ENCODE data around the gene COL23A1.

- no peak for TF ChIP-seq POLR2A (IDR thresholded peaks at IDR 0.05; ENCODE audit: low read length)
- TF ChIP-seq, protein P1, sequence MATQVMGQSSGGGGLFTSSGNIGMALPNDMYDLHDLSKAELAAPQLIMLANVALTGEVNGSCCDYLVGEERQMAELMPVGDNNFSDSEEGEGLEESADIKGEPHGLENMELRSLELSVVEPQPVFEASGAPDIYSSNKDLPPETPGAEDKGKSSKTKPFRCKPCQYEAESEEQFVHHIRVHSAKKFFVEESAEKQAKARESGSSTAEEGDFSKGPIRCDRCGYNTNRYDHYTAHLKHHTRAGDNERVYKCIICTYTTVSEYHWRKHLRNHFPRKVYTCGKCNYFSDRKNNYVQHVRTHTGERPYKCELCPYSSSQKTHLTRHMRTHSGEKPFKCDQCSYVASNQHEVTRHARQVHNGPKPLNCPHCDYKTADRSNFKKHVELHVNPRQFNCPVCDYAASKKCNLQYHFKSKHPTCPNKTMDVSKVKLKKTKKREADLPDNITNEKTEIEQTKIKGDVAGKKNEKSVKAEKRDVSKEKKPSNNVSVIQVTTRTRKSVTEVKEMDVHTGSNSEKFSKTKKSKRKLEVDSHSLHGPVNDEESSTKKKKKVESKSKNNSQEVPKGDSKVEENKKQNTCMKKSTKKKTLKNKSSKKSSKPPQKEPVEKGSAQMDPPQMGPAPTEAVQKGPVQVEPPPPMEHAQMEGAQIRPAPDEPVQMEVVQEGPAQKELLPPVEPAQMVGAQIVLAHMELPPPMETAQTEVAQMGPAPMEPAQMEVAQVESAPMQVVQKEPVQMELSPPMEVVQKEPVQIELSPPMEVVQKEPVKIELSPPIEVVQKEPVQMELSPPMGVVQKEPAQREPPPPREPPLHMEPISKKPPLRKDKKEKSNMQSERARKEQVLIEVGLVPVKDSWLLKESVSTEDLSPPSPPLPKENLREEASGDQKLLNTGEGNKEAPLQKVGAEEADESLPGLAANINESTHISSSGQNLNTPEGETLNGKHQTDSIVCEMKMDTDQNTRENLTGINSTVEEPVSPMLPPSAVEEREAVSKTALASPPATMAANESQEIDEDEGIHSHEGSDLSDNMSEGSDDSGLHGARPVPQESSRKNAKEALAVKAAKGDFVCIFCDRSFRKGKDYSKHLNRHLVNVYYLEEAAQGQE (IDR thresholded peaks at IDR 0.05) = no peak
- no peak for TF ChIP-seq HDAC2 (IDR thresholded peaks at IDR 0.05)
- TF ChIP-seq, protein P2, sequence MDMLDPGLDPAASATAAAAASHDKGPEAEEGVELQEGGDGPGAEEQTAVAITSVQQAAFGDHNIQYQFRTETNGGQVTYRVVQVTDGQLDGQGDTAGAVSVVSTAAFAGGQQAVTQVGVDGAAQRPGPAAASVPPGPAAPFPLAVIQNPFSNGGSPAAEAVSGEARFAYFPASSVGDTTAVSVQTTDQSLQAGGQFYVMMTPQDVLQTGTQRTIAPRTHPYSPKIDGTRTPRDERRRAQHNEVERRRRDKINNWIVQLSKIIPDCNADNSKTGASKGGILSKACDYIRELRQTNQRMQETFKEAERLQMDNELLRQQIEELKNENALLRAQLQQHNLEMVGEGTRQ (IDR thresholded peaks at IDR 0.05) = no peak
Measured at GRCh38 chr5:178225174-178225573, 365.0 kb downstream of the COL23A1 start.

All from A549 (cell line).